GM21723 (cell line): ENCODE measurements around the gene NACA2.
"Not testable (repeated sequence)": the region's sequence is repeated elsewhere in the genome, so short reads cannot be mapped to it uniquely, and the experiment has no call there.

ENCODE experiments used
- ATAC-seq: cut with Tn5 transposase; IDR thresholded peaks from one replicate; pipeline ENCODE4 v1.9.1; 2021; ENCODE audit warnings: mild to moderate bottlenecking, moderate library complexity; ENCODE audit not compliant: unreplicated experiment

Gene NACA2

GRCh38 chr17:61600621-61601020, 9.6 kb upstream of the NACA2 start:
- no peak for ATAC-seq

GRCh38 chr17:61599608-61600007, 8.6 kb upstream of the NACA2 start:
- no peak for ATAC-seq

- no peak for ATAC-seq
Observed at GRCh38 chr17:61598014-61598413, 7.0 kb upstream of the NACA2 start.

DNA sequence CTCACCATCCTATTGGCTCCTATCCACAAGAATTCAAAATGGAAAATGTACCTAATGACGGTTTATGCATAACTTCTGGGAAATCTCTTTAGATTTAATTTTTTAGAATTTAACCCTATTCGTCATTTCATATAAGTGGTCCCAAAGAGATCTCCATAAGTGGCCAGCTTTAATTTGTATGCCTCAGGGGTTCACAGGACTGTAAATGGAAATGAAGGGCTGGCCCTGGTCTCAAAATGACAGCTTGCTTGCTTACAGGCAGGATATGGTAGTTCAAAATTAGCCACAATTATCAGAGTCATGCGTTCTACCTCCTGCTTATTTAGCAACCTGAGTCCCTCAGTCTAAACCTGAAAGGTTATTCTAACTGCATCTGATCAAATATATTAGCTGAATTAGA, 6.6 kb upstream of the NACA2 start:
- no peak for ATAC-seq

DNA sequence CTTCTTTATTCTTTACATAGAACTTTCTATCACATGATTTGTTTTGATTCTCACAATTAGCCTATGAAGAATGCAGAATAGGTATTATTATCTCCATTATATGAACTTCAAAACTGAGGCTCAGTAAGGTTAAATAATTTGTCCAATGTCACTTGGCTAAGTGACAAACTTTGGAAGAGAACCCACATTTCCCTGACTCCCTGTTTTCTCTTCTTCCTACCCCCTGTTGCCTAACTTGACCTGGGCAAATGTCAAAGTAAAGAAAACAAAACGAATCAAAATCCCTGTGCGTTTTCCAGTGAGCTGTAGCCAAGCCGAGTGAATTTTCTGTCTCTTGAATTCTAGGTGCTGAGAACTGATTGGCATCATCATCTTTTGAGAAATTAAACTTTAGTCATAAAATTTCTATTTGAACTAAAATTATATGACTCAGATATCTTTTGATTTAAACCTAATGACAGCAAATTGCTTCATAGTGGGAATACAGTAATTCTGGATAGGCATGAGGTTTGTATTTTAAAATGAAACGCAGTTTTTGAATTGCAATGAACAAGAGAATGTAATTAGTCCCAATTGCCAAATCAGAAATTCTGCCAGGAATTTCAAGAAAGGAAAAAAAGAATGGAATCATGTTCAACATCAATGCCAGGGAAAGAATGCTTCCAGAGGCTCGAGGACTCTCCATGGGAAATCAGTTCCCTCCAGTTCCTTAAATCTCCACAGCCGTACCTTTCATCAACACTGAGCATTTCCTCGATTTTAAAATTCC, 4.6 kb upstream of the NACA2 start:
- ATAC-seq: no peak

- no peak for ATAC-seq
Observed at GRCh38 chr17:61594294-61594825, 3.3 kb upstream of the NACA2 start.

DNA sequence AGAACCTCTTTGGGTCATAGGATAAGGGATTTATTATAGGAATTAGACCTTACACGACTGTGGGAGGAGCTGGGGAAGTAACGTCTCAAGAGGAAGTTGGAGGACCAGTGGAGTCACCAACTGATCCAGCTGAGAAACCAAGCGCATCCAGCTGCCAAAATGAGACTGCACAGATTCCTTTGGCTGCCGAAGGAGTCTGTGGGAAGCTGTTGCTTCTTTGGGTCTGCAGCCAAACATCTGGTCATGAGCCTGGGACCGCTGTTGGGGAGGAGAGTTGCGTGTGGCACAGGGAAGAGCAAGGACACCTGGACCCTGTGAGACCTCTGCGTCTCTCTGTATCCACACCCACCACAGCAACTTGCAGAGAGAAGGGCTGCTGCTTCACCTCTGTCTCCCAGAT, 2.4 kb upstream of the NACA2 start:
- no peak for ATAC-seq

DNA sequence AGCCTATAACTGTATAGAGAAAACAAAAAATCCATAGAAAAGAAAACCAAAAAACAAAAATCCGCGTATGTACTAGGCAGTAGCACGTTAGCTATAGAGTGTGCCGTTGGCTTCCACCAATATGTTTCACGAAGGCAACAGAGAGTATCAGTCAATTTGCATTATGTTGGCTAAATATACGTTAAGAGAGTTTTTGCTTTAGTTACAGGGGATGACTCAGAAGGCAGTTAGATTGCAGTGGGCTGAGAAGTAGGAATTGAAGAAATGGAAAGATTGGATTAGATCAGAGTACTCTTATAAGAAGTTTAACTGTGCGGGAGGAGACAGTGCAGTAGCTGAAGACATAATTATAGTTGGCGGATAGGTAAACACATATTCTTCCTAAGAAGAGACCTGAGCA, 911 bp upstream of the NACA2 start:
- ATAC-seq: no peak

DNA sequence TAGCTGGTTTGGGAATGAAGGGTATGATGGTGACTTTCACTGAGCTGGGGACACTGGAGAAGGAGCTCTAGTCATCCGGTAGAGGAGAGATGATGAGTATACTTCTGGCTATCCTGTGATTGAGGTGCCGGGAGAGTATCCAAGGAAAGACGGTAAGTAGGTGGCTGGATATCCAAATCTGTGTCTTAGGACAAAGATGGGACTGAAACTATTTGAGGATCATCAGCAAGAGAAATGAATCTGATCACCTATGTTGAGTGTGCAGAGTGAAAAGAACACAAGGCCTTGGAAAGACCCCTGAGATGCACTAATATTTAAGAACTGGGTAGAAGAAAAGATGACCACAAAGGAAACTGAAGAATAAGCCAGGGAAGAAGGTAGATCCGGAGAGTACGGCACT, 1.0 kb downstream of the NACA2 start:
- no peak for ATAC-seq

DNA sequence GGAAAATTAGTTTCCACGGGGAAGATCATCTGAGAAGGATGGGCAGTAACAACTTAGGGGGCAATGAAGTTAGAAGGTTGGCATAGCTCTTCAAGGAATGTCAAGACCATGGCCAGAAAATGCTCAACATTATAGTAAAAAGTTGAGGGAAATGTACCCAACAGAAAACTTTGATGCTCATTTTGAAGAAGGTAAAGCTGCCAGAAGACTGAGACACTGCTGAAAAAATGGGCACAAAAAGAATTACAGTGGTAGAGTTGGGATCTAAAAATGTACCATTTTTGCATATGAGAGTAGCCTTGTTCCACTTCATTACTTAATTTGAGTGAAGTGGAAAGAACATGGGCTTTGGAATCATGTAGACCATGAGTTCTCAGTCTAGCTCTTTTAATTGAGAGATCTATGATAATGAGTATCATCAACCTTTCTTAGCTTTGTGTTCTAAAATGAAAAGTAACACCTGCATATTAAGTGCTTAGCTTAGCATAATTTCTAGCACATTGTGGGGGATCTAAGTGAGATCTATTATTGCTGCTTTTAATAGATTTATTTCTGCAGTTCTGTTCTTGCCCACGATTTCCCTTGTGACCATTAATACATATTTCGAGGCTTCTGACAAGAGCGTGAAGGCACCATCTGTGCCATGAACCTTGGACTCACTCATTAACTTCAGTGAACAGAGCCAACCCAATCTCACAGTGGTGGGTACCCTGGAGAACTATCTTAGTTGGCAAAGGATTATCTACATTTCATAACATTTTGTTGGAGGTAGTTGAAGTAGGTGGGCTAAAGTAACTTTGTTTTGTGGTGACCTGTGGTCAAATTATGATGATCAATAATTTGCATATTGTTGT, 3.0 kb downstream of the NACA2 start:
- no peak for ATAC-seq

DNA sequence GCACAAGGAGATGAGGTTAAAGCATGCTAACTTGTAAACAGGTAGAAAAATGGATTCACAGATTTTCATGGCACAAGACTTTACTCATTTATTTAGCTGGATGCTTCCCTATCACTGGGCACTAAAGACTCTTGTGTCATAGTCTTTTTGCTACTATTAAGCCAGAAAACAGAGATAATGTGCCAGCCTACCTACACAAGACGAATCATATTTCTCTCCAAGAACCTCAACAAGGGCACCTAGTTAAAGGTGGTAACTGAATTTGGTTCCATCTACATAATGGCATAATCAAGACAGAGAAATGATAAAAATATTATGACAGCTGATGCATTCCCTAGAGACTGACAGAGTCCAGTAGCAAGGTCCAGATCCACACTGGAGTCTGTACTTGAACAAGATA, 3.8 kb downstream of the NACA2 start:
- no peak for ATAC-seq

DNA sequence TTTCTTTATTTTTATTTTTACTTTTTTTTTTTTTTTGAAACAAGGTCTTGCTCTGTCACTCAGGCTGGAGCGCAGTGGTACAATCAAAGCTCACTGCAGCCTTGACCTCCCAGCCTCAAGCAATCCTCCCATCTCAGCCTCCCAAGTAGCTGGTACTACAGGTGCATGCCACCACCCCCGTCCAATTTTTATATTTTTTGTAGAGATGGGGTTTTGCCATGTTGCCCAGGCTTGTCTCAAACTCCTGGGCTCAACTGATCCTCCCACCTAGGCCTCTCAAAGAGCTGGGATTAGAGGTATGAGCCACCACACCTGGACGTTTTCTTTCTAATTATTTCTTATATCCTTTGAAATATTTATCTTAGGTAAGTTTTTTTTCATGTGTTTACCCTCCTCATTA, 4.4 kb downstream of the NACA2 start:
- ATAC-seq: not testable (repeated sequence)

DNA sequence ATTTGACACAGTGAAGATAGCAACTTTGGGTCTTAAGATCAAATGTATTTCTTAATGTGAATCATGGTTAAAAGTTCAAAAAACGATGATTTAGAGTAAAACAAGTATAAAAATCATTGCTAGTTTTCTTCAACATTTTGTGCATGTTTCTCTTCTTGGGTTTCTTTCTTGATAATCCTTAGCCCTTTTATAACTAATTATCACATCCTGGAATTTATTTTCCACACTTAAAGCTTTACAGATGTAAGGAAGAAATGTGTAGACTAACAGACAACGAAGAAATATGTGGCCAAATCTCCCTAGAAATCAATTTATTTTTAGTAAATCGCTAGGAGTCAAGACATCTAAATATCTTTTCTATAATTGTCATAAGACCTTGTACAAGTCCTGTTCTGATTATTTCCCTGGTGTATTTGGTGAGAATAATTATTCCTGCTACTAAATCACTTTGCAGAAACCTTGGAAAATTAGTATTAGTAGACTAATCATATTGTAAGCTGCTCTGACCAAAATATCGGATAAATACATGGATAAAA, 4.9 kb downstream of the NACA2 start:
- no peak for ATAC-seq

- no peak for ATAC-seq
Observed at GRCh38 chr17:61584866-61585265, 6.2 kb downstream of the NACA2 start.

GRCh38 chr17:61584266-61584665, 6.8 kb downstream of the NACA2 start:
- ATAC-seq: no peak

- no peak for ATAC-seq
Observed at GRCh38 chr17:61583660-61584264, 7.3 kb downstream of the NACA2 start.

DNA sequence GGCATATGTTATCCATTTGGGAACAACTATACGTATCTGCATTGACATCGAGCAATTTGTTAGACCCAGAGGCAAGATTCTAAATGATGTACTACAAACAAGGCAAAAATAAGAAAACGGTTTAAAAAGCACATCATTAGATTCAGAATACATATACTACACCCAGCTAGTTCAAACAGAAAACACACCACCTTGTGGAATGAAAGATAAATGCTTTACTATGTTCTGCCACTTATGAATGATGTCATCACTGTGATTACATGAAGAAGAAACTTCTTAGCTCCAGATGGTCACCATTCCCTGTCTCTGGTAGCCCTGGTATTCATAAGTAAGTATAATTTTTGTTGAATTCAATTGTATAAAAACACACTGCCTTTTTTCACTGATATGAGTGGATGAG, 7.8 kb downstream of the NACA2 start:
- ATAC-seq: no peak

- no peak for ATAC-seq
Observed at GRCh38 chr17:61582593-61582992, 8.4 kb downstream of the NACA2 start.

DNA sequence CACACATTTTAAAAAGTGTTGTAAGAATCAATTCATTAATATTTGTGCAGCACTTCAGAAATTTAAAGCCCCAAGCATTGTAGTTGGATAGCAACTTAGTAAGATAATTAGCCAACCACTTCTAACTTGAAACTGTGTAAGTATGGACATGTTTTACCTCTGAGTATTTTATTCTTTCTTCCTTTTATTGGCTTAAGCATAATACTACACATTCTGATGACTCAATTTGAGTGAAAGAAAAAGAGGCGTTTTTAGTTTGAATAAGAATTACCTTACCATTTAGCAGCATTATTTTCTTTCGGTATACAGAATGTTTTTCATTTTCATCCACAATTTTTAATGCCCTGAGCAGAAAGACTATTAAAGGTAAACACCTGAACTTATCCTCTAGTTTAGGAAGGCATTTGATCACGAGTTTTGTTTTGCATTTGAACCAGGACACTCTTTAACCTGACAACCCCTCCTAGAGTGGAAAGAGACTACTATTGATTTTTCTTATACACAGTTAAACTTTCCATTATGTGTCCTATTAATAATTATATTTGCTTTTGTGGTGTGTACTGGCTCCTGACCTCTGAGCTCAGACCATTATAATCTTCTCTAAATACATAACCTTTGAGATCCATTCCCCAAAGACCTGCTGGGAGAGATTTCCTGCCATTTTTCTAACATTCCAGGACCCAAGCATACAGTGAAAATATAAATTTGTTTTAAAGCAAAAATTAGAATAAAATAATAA, 9.2 kb downstream of the NACA2 start:
- no peak for ATAC-seq

DNA sequence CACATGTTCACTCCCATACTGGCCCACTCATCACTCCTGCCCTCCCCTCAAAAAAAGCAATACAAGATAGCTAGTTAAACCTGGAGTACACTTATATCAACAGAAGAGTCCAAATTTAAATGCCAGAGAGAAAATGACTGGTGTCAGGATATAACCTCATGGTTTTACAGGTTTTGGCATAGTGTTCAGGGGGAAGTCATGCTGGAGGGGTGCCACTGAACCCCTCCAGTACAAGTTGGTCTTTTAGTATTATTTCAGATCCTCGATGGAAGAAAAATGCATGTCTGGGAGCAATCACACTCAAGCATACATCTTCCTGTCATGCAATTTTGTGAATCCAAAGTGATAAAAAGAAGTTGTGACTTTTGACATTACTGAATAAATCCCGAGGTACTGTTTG, 10.5 kb downstream of the NACA2 start:
- ATAC-seq: no peak

- no peak for ATAC-seq
Observed at GRCh38 chr17:61579961-61580360, 11.1 kb downstream of the NACA2 start.
